Panc1 (cell line): Measurements from ENCODE around the gene IRF8. TPM values are rescaled to one million over a fixed set of nuclear protein-coding genes. Genes with fewer than 3 reads are reported as not detected.

Experiments used
- ATAC-seq: fragments of 200-7000 bp; cut with Tn5 transposase; 2 replicates; pipeline ENCODE4 v1.9.1; 2020; ENCODE audit warnings: mild to moderate bottlenecking, moderate library complexity
- BruUV-seq: library from RNA; stranded (reverse); fragments of 400-500 nt; replicated peaks from 2 replicates; lab custom pipeline; 2021; lab: Mats Ljungman, UMichigan
- CTCF ChIA-PET: fragments of 300-600 bp; sonication (Branson Sonifier 250); formaldehyde crosslinking; loops from one replicate; lab custom pipeline; 2022; ENCODE audit warnings: antibody characterized with exemption; lab: Charles Lee
- POLR2A ChIA-PET: fragments of 300-600 bp; sonication (Branson Sonifier 250); formaldehyde crosslinking; loops from one replicate; lab custom pipeline; 2022; ENCODE audit warnings: antibody characterized with exemption; lab: Charles Lee
- DNase-seq: peaks from one replicate; pipeline ENCODE4 v3.0.0-alpha.2; 2010; ENCODE audit warnings: low read depth, low spot score
- H3K27ac ChIP-seq: 2 replicates; pipeline ENCODE4 v1.5.1; 2011; ENCODE audit warnings: mild to moderate bottlenecking, low read length, inconsistent platforms
- H3K27me3 ChIP-seq: fragments of 200-500 bp; sonication (Bioruptor generic); 2 replicates; pipeline ENCODE4 v1.6.0; 2014; ENCODE audit warnings: low read length, inconsistent platforms; ENCODE audit not compliant: control insufficient read depth, insufficient read depth
- H3K36me3 ChIP-seq: fragments of 200-500 bp; sonication (Bioruptor generic); 2 replicates; pipeline ENCODE4 v1.5.1; 2014; ENCODE audit warnings: inconsistent platforms, mild to moderate bottlenecking, low read length, moderate library complexity; ENCODE audit not compliant: control insufficient read depth, insufficient read depth
- H3K4me1 ChIP-seq: 2 replicates; pipeline ENCODE4 v1.5.1; 2011; ENCODE audit warnings: inconsistent platforms, mild to moderate bottlenecking, low read length, moderate library complexity; ENCODE audit not compliant: control insufficient read depth, insufficient read depth
- H3K4me3 ChIP-seq, 2 experiments: 2 replicates each; pipeline ENCODE4 v1.5.1; 2011 to 2012; ENCODE audit warnings: low read depth in 2 of 2, low read length in 2 of 2, mild to moderate bottlenecking in 2 of 2, inconsistent platforms in 1 of 2, moderate library complexity in 1 of 2
- H3K9me3 ChIP-seq: fragments of 200-500 bp; sonication (Bioruptor generic); 2 replicates; pipeline ENCODE4 v1.5.1; 2014; ENCODE audit warnings: low read depth, mild to moderate bottlenecking, inconsistent platforms, low read length, moderate library complexity; ENCODE audit not compliant: control insufficient read depth, insufficient read depth
- POLR2AphosphoS5 ChIP-seq: IDR thresholded peaks from 2 replicates; pipeline ENCODE4 v1.6.1; 2012; ENCODE audit warnings: mild to moderate bottlenecking, low read depth, low read length, moderate library complexity
- SIN3A ChIP-seq: IDR thresholded peaks from 2 replicates; pipeline ENCODE4 v1.6.1; 2012; ENCODE audit warnings: low read depth, mild to moderate bottlenecking, low read length, moderate library complexity, borderline replicate concordance; ENCODE audit not compliant: insufficient read depth
- TCF7L2 ChIP-seq: IDR thresholded peaks from 2 replicates; pipeline ENCODE4 v1.6.1; 2011; ENCODE audit warnings: mild to moderate bottlenecking, low read depth, low read length, inconsistent platforms
- in situ Hi-C: cut with HindIII; loops from 2 replicates; pipeline ENCODE4 v1.10.0; 2016; ENCODE audit warnings: low sequenced_read_pairs, low pct_unique_long_range_greater_than_20kb
- intact Hi-C: fragments of 100-400 bp; cut with micrococcal nuclease; formaldehyde crosslinking; loops from one replicate; pipeline ENCODE4 v1.10.0; 2022; ENCODE audit not compliant: unreplicated experiment
- total RNA-seq: library from RNA; stranded (reverse); gene quantifications from one replicate; pipeline ENCODE4 v1.2.1, GENCODE V29; 2021; ENCODE audit not compliant: unreplicated experiment
- TF ChIP-seq, protein P1 (sequence below), 2 experiments: IDR thresholded peaks; 2 replicates each; pipeline ENCODE4 v1.6.1; 2011 to 2012; ENCODE audit warnings: low read depth in 2 of 2, control low read depth in 1 of 2, low read length in 1 of 2, mild to moderate bottlenecking in 1 of 2, moderate library complexity in 1 of 2; ENCODE audit not compliant: insufficient read depth in 1 of 2
- TF ChIP-seq, protein P2 (sequence below): fragments of 450-650 bp; IDR thresholded peaks from 2 replicates; pipeline ENCODE4 v1.5.1; 2017; ENCODE audit warnings: mild to moderate bottlenecking

IRF8 gene
- total RNA-seq, 1 experiment from 2014 or later, result 0.62 TPM

DNA sequence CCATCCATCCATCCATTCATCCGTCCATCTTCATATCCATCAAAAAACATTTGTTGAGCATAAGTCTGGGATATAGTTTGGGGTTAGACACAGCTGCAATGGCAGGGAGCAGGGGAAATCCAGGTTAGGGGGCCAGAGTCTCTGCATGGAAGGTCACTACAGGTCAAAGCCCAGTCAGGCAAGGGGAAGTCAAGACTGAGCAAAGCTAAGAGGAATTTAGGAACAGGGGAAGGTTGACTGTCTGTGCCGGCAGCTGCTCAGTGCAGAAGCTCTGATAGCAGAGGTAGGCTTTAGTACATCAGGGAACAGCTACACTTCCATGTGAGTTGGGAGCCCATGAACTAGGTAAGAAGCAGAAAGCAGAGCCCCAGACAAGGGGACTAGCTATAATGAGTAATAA lies 68.1 kb downstream of the IRF8 start:
- Histone ChIP-seq H3K4me1 (no peaks in the 10 kb centered on the region; the same call in 1 of the 2 replicates), H3K9me3 (no peaks in the 10 kb centered on the region), H3K4me3 (no peak overlapping the region), H3K27me3 (no peaks in the 10 kb centered on the region), H3K36me3 (no peaks in the 10 kb centered on the region), H3K27ac (no peak overlapping the region)
- POLR2A ChIA-PET, result no interaction called here
- DNase-seq, result no peak
- intact Hi-C loops, result no loop called here
- in situ Hi-C loops, result no loop called here
- TF ChIP-seq, protein P1, sequence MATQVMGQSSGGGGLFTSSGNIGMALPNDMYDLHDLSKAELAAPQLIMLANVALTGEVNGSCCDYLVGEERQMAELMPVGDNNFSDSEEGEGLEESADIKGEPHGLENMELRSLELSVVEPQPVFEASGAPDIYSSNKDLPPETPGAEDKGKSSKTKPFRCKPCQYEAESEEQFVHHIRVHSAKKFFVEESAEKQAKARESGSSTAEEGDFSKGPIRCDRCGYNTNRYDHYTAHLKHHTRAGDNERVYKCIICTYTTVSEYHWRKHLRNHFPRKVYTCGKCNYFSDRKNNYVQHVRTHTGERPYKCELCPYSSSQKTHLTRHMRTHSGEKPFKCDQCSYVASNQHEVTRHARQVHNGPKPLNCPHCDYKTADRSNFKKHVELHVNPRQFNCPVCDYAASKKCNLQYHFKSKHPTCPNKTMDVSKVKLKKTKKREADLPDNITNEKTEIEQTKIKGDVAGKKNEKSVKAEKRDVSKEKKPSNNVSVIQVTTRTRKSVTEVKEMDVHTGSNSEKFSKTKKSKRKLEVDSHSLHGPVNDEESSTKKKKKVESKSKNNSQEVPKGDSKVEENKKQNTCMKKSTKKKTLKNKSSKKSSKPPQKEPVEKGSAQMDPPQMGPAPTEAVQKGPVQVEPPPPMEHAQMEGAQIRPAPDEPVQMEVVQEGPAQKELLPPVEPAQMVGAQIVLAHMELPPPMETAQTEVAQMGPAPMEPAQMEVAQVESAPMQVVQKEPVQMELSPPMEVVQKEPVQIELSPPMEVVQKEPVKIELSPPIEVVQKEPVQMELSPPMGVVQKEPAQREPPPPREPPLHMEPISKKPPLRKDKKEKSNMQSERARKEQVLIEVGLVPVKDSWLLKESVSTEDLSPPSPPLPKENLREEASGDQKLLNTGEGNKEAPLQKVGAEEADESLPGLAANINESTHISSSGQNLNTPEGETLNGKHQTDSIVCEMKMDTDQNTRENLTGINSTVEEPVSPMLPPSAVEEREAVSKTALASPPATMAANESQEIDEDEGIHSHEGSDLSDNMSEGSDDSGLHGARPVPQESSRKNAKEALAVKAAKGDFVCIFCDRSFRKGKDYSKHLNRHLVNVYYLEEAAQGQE (IDR thresholded peaks at IDR 0.05; ENCODE audit: insufficient read depth in 1 of 2, low read depth in 2 of 2, low read length in 1 of 2), result no peak
- no peak for TF ChIP-seq TCF7L2
- TF ChIP-seq, protein P2, sequence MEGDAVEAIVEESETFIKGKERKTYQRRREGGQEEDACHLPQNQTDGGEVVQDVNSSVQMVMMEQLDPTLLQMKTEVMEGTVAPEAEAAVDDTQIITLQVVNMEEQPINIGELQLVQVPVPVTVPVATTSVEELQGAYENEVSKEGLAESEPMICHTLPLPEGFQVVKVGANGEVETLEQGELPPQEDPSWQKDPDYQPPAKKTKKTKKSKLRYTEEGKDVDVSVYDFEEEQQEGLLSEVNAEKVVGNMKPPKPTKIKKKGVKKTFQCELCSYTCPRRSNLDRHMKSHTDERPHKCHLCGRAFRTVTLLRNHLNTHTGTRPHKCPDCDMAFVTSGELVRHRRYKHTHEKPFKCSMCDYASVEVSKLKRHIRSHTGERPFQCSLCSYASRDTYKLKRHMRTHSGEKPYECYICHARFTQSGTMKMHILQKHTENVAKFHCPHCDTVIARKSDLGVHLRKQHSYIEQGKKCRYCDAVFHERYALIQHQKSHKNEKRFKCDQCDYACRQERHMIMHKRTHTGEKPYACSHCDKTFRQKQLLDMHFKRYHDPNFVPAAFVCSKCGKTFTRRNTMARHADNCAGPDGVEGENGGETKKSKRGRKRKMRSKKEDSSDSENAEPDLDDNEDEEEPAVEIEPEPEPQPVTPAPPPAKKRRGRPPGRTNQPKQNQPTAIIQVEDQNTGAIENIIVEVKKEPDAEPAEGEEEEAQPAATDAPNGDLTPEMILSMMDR, result no peak
- no peak for TF ChIP-seq SIN3A
- no peak for TF ChIP-seq POLR2AphosphoS5
- CTCF ChIA-PET, result no interaction called here
- no peak for ATAC-seq
- BruUV-seq, result no TSS peak

DNA sequence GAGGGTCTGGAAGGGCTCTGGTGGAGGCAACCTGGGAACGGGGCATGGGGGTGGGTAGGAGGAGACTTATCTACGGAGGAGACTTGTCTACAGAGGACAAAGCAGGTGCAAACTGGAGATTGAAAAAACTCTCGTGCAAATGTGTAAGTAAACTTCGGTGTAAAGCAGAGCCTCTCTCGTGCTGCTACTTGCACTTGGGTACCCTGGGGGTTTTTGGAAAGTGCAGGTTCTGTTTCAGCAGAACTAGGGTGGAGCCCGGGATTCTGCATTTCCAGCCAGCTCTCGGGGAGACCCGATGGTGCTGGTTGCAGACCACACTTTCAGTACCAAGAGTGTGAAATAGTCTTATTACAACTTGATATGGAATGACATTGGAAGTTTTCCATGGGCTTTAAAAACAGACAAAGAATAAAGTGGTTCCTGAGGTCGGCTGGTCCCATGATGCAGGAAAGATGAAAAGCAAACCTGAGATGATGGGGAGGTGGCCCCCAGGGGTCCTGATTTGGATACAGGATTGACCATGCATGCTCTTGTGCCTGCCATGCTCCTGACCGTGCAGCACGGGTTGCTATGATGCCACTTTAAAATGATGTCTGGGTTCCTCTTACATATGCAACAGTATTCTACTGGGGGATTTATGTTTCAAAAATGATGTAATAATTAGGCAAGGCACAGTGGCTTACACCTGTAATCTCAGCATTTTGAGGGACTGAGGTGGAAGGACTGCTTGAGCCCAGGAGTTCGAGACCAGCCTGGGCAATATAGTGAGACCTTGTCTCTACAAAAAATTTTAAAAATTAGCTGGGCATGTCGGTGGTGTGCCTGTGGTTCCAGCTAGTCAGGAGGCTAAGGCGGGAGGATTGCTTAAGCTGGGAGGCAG lies 69.3 kb downstream of the IRF8 start:
- no peak overlapping the region for H3K27ac ChIP-seq
- in situ Hi-C loops (no loop called here), intact Hi-C loops (no loop called here)
- no peak for DNase-seq
- no peaks in the 10 kb centered on the region for H3K9me3 ChIP-seq
- TF ChIP-seq, protein P2, result no peak
- TF ChIP-seq POLR2AphosphoS5 (no peak), TCF7L2 (no peak), SIN3A (no peak)
- TF ChIP-seq, protein P1 (IDR thresholded peaks at IDR 0.05; ENCODE audit: insufficient read depth in 1 of 2, low read depth in 2 of 2, low read length in 1 of 2), result no peak
- H3K4me3 ChIP-seq, result no peak overlapping the region
- POLR2A ChIA-PET, result no interaction called here
- H3K4me1 ChIP-seq, result no peaks in the 10 kb centered on the region; the same call in 1 of the 2 replicates
- no peaks in the 10 kb centered on the region for H3K27me3 ChIP-seq
- ATAC-seq, result no peak
- no peaks in the 10 kb centered on the region for H3K36me3 ChIP-seq
- BruUV-seq, result no TSS peak
- CTCF ChIA-PET, result no interaction called here
